Hepatocyte (in vitro differentiated cells): ENCODE data around the gene CFAP73.

Source experiments
- EZH2phosphoT487 ChIP-seq: fragments of 200-600 bp; sonication (generic); IDR thresholded peaks from one replicate; pipeline ENCODE4 v1.6.1; 2018; ENCODE audit warnings: antibody characterized with exemption, mild to moderate bottlenecking, low read depth, moderate library complexity; ENCODE audit not compliant: unreplicated experiment, severe bottlenecking
- TF ChIP-seq, protein P1 (sequence below): fragments of 200-600 bp; sonication (generic); IDR thresholded peaks from 2 replicates; pipeline ENCODE4 v1.5.1; 2016; ENCODE audit warnings: antibody characterized with exemption, mild to moderate bottlenecking; ENCODE audit not compliant: poor library complexity

DNA sequence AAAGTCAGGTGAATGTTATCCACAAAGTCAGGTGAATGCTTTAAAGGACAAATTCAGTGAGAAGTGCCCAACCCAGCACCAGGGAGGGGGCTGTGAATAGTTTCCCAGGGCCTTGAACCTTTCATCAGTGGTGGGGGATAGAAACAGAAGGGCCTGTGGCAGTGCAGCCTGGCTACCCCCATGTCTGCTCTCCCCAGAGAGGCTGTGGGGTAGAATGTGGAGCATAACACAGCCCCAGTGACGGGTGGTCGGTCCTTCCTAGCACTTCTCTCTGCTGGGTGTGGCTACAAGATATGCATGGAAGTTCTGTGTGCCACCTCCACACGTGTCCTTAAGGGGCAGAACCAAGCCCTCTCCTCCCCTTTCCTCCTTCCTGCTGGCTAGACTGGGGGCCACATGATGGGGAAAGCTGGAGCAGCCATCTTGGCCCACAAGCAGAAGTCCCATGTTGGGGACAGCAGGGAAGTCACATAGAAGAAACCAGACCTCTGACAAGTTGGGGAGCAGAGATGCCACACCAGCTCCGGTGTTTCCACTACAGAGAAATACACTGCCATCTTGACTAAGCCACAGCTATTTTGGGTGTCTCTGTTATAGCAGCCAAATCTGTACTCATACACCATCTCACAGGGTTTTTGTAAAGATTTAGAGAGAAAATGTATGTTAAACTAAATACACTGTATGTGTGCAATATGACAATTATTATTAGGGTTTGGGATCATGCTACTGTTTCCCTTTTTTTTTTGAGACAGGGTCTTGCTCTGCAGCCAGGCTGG, 53.0 kb downstream of the CFAP73 start:
- TF ChIP-seq, protein P1, sequence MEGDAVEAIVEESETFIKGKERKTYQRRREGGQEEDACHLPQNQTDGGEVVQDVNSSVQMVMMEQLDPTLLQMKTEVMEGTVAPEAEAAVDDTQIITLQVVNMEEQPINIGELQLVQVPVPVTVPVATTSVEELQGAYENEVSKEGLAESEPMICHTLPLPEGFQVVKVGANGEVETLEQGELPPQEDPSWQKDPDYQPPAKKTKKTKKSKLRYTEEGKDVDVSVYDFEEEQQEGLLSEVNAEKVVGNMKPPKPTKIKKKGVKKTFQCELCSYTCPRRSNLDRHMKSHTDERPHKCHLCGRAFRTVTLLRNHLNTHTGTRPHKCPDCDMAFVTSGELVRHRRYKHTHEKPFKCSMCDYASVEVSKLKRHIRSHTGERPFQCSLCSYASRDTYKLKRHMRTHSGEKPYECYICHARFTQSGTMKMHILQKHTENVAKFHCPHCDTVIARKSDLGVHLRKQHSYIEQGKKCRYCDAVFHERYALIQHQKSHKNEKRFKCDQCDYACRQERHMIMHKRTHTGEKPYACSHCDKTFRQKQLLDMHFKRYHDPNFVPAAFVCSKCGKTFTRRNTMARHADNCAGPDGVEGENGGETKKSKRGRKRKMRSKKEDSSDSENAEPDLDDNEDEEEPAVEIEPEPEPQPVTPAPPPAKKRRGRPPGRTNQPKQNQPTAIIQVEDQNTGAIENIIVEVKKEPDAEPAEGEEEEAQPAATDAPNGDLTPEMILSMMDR = no peak
- no peak for TF ChIP-seq EZH2phosphoT487
